HG02642 (cell line): Measurements from ENCODE around the gene TMEM203.

ENCODE experiments used
- ATAC-seq: cut with Tn5 transposase; IDR thresholded peaks from one replicate; pipeline ENCODE4 v1.9.1; 2021; ENCODE audit warnings: mild to moderate bottlenecking; ENCODE audit not compliant: unreplicated experiment, poor library complexity

TMEM203 gene

GRCh38 chr9:137168904-137169856 lies 36.3 kb downstream of the TMEM203 start:
- no peak for ATAC-seq

- no peak for ATAC-seq
Observed at GRCh38 chr9:137168573-137168903, 36.9 kb downstream of the TMEM203 start.

- ATAC-seq = no peak
Observed at GRCh38 chr9:137167747-137168572, 37.5 kb downstream of the TMEM203 start.

GRCh38 chr9:137167277-137167746 lies 38.1 kb downstream of the TMEM203 start:
- no peak for ATAC-seq

- no peak for ATAC-seq
Observed at GRCh38 chr9:137166380-137167229, 38.8 kb downstream of the TMEM203 start.

GRCh38 chr9:137165250-137165836 lies 40.1 kb downstream of the TMEM203 start:
- no peak for ATAC-seq

- no peak for ATAC-seq
Observed at GRCh38 chr9:137164370-137165249, 40.8 kb downstream of the TMEM203 start.

- no peak for ATAC-seq
Observed at GRCh38 chr9:137163805-137164204, 41.6 kb downstream of the TMEM203 start.

- no peak for ATAC-seq
Observed at GRCh38 chr9:137163365-137163715, 42.1 kb downstream of the TMEM203 start.

GRCh38 chr9:137162505-137163364 lies 42.7 kb downstream of the TMEM203 start:
- ATAC-seq = no peak

GRCh38 chr9:137161558-137162486 lies 43.6 kb downstream of the TMEM203 start:
- ATAC-seq = no peak

- ATAC-seq = no peak
Observed at GRCh38 chr9:137160716-137161557, 44.5 kb downstream of the TMEM203 start.

- ATAC-seq = no peak
Observed at GRCh38 chr9:137160054-137160425, 45.4 kb downstream of the TMEM203 start.

- no peak for ATAC-seq
Observed at GRCh38 chr9:137159105-137160053, 46.1 kb downstream of the TMEM203 start.

GRCh38 chr9:137158625-137159024 lies 46.8 kb downstream of the TMEM203 start:
- ATAC-seq = no peak
